NCI-H2171 (cell line): ENCODE results near the gene ZNF580.

Experiments
- DNase-seq: peaks from one replicate; lab custom pipeline; 2025; lab: John Stamatoyannopoulos, UW

Gene ZNF580

GRCh38 chr19:55624109-55625003 is 16.4 kb upstream of the ZNF580 start, which contains the start of gene ZNF784:
Gene ZNF784 (minus strand): TSS chr19:55624566. CDS start chr19:55624561, 5 bp downstream.
- peak; percentile 93 for DNase-seq

- no peak for DNase-seq
Observed at GRCh38 chr19:55625004-55625326, 15.8 kb upstream of the ZNF580 start.

GRCh38 chr19:55626350-55626749 is 14.5 kb upstream of the ZNF580 start:
- no peak for DNase-seq

- peak; percentile 64 for DNase-seq
Observed at GRCh38 chr19:55632463-55632834, 8.4 kb upstream of the ZNF580 start.

- DNase-seq, result no peak
Observed at GRCh38 chr19:55633861-55634260, 6.9 kb upstream of the ZNF580 start.

GRCh38 chr19:55635334-55635717 is 5.5 kb upstream of the ZNF580 start:
- no peak for DNase-seq

- no peak for DNase-seq
Observed at GRCh38 chr19:55635856-55636440, 4.9 kb upstream of the ZNF580 start.

GRCh38 chr19:55636723-55637122 is 4.1 kb upstream of the ZNF580 start:
- DNase-seq, result no peak

GRCh38 chr19:55637534-55637933 is 3.3 kb upstream of the ZNF580 start:
- DNase-seq, result no peak

GRCh38 chr19:55638864-55639359 is 1.9 kb upstream of the ZNF580 start:
- DNase-seq, result no peak

- no peak for DNase-seq
Observed at GRCh38 chr19:55640043-55640576, 692 bp upstream of the ZNF580 start.

- DNase-seq, result peak; percentile 56
Observed at GRCh38 chr19:55641426-55642152, 787 bp downstream of the ZNF580 start.

- no peak for DNase-seq
Observed at GRCh38 chr19:55642153-55643002, 1.6 kb downstream of the ZNF580 start.

- peak; percentile 72 for DNase-seq
Observed at GRCh38 chr19:55643003-55643886, 2.4 kb downstream of the ZNF580 start, which contains the start of gene ZNF581. Gene ZNF581 (plus strand): TSS chr19:55643649. CDS start chr19:55644572, 923 bp downstream.

- no peak for DNase-seq
Observed at GRCh38 chr19:55643887-55644176, 3.0 kb downstream of the ZNF580 start.

GRCh38 chr19:55644191-55644833 is 3.5 kb downstream of the ZNF580 start:
- no peak for DNase-seq

- DNase-seq, result no peak
Observed at GRCh38 chr19:55644842-55645511, 4.2 kb downstream of the ZNF580 start.

- DNase-seq, result no peak
Observed at GRCh38 chr19:55645512-55645881, 4.7 kb downstream of the ZNF580 start.

- DNase-seq, result no peak
Observed at GRCh38 chr19:55646889-55647731, 6.3 kb downstream of the ZNF580 start.
